ENCODE results near the gene SIX5.

The SIX5 gene

DNA sequence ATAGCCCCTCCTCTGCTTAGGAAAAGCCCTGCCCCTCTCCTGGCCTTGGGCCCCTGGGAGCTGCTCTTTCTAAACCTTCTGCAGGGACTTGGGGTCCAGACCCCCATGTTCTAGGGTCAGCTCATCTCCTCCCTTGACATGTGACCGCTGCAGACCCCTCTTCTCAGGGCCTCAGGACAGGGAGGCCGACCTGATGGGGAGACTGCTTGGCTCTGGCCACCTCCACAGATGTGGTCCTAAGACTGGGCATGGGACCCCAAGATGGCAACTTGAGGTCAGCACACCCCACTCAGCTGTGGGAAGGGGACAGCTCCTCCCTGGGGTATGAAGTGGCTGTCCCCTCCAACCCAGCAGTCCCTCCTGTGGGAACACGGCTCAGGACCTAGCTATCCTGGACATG, 3.9 kb upstream of the SIX5 start:
- DNase-seq, result no peak

GRCh38 chr19:45772130-45772840, 3.2 kb upstream of the SIX5 start:
- DNase-seq, result no peak

GRCh38 chr19:45771311-45771933, 2.4 kb upstream of the SIX5 start:
- no peak for DNase-seq

DNA sequence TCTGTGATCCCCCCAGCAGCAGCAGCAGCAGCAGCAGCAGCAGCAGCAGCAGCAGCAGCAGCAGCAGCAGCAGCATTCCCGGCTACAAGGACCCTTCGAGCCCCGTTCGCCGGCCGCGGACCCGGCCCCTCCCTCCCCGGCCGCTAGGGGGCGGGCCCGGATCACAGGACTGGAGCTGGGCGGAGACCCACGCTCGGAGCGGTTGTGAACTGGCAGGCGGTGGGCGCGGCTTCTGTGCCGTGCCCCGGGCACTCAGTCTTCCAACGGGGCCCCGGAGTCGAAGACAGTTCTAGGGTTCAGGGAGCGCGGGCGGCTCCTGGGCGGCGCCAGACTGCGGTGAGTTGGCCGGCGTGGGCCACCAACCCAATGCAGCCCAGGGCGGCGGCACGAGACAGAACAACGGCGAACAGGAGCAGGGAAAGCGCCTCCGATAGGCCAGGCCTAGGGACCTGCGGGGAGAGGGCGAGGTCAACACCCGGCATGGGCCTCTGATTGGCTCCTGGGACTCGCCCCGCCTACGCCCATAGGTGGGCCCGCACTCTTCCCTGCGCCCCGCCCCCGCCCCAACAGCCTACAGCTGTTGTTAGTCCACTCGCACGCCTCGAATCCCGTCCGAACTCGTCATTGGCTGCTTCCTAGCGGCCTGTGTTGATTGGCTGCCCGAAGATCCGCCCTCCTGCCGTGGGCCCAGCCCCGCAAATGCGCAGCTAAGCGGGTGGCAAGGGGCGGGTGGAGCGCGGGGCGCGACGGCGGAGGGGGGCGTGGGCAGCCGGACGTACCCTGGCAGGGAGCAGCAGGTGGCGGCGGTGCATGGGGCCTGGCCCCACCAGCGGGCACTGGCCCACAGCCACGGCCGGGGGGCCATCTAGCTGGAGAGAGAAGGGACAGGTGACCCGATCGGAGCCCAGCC, 1.4 kb upstream of the SIX5 start:
- peak; percentile 92 for DNase-seq

DNA sequence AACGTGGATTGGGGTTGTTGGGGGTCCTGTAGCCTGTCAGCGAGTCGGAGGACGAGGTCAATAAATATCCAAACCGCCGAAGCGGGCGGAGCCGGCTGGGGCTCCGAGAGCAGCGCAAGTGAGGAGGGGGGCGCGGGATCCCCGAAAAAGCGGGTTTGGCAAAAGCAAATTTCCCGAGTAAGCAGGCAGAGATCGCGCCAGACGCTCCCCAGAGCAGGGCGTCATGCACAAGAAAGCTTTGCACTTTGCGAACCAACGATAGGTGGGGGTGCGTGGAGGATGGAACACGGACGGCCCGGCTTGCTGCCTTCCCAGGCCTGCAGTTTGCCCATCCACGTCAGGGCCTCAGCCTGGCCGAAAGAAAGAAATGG, 754 bp upstream of the SIX5 start:
- DNase-seq, result no peak

DNA sequence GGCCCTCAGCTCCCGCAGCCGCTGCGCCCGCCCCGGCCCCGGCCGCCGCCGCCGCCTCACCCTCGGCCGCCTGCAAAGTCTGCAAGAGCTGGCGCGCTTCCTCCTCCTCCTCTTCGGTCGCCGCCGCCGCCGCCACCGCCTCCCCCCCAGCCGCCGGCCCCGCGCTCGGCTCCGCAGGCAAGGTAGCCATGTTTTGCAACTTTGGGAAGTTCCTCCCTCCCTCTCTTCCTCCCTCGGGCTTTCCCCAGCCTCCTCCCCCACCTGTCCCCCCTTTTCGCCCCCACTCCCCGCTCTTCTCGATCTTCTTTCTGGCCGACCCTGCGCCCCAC, 433 bp downstream of the SIX5 start:
- DNase-seq, result peak; percentile 28

GRCh38 chr19:45767881-45768654, 984 bp downstream of the SIX5 start:
- no peak for DNase-seq

GRCh38 chr19:45767410-45767880, 1.6 kb downstream of the SIX5 start:
- DNase-seq, result peak; percentile 78

DNA sequence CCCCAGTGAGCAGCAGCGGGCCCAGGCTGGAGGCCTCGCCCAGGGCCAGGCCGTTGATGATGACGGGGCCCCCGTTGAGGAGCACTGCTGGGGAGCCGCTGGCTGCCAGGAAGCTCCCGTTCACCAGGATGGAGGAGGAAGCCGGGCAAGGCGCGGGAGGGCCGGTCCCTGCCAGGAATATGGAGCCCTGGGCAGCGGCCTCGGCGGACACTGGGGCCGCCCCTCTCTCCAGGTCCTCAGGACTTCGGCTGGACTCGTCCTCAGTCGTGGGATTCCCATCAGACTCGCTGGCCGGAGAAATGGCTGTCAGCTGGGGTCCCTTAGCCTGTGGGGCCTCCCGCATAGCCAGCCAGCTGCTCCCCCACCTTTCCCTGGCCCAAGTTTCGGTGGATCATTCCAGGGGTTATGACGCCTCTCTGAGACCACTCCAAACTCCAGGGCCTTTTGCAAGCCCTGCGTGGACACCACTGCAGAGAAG, 2.1 kb downstream of the SIX5 start:
- DNase-seq, result peak; percentile 21

DNA sequence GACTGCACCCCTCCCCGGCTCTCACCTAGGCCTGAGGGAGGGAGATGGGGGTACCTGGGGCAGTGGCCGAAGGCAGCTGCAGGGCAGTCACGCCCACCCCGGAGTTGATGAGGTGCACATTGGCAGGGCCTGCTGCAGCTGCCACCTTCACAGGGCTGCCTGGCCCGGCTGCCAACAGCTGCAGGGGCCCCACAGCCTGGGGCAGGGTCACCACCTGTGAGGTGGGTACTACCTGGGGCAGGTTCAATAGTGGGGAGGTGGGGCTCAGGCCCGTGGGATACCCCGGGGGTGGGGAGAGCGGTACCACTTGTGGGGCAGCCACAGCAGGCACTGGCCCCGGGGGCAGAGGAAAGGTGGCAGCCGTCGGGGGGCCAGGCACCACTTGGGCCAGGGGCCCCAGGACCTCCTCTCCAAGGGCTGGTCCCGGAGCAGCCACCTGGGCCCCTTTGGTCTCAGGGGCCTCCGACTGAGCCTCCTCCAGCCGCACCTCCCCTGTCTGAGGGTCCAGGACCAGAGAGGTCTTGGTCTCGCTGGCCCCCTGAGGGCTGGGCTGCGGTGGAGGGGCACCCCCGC, 2.7 kb downstream of the SIX5 start:
- peak; percentile 8 for DNase-seq

GRCh38 chr19:45765702-45766295, 3.3 kb downstream of the SIX5 start:
- peak; percentile 13 for DNase-seq

- DNase-seq, result peak; percentile 14
Observed at GRCh38 chr19:45764945-45765701, 3.9 kb downstream of the SIX5 start.

DNA sequence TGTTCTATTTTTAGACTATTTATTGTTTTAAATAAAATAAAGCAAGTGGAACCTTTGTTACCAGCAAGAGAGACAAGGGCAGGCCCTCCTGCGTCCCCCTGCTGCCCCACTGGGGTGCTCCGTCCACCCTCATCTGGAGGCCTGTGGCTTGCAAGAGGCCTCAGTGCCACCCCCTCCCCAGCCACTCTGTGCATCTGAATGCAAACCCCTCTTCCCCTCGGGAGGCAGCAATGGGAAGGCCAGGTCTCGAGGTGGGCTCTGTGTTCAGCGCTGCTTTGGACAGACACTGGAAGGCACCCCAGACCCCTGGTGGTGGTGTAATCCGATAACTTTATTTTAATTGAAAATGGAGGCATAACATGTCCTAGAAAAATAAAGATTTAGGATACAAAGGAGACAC, 4.6 kb downstream of the SIX5 start:
- DNase-seq, result peak; percentile 21

GRCh38 chr19:45763691-45764294, 5.3 kb downstream of the SIX5 start:
- DNase-seq, result peak; percentile 18

DNA sequence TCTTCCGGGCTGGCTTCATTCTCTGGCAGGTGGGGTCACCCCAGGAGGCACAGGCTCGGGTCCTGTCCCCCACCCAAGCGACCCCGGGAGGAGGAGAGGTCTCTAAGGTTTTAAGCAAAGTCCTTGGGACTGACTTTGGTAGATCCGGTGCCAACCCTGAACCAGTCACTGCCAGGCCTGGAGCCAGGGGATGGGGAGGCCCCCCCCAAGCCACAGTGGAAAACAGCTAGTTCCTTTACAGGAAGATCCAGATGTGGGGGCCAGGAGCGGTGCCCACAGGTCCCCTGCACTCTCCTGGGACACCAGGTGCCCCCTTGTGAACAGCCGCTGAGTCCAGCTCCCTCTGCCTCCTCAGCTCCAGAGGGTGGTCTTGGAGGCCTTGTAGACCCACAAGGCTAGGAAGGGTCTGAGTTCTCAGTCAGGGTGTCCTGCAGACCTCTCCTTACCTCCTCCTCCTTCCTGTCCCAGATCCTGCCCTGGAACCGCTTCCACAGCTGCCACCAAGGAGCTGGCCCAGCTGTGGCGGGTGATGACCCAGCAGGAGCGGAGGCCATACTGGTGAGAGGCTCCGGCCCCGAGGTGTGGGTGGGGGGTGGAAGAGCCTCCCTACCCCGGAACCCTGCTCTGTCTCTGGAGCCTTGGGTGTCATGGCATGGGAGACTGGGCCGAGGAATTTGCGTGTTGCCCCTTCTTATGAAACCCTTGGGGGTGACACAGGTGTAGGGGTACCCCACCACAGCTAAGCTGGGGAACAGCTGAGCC, 6.0 kb downstream of the SIX5 start:
- no peak for DNase-seq

DNA sequence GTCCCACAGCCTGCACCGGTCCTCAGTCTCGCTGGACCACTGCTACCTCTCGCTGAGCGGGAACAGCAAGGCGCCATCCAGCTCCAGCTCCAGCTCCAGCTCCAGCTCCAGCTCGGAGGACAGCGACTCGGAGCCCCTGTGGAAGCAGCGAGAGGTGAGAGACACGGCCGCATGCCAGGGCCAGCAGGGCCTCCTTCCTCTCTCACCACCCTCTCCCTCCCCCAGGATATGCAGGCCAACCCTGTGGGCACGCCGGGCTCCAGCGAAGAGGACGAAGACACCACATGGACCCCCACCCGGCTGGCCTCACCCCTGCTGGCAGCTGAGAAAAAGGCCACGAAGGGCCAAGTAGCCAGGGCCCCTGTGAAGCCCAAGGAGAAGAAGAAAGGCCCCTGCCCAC, 7.3 kb downstream of the SIX5 start:
- DNase-seq, result no peak

DNA sequence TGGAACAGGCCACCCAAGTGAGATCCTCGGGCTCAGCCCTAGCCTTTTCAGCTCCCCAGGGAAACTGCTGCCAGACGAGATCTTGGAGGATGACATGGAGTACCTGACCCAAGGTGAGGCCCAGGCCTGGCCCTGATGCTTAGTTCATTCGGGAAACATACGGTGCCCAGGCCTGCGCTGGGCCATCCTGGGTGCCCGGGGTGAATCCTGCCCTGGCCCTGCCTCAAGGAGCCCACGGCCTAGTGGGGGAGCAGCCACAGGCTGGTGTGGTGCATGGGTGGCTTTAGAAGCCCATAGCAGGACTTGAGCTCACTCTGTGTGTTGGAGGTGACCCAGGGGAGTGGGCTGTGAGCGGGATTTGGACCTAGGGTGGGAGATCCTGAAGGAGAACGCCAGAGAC, 10.1 kb downstream of the SIX5 start:
- no peak for DNase-seq

DNA sequence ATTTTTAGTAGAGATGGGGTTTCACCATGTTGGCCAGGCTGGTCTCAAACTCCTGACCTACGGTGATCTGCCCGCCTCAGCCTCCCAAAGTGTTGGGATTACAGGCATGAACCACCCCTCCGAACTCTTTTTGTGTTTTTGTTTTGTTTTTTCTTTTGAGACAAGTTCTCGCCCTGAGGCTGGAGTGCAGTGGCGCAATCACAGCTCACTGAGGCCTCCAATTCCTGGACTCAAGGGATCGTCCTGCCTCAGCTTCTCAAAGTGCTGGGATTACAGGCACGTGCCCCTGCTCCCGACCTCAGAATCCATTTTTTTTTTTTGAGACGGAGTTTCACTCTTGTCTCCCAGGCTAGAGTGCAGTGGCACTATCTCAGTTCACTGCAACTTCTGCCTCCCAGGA, 11.4 kb downstream of the SIX5 start:
- no peak for DNase-seq

- DNase-seq, result no peak
Observed at GRCh38 chr19:45754323-45754722, 14.7 kb downstream of the SIX5 start.

GRCh38 chr19:45753548-45753947, 15.5 kb downstream of the SIX5 start:
- DNase-seq, result no peak
